ELR (cell line): Measurements from ENCODE around the gene MYH8.

Experiments used
- DNase-seq: peaks from one replicate; pipeline ENCODE4 v3.0.0-alpha.2; 2015; ENCODE audit warnings: low read depth

MYH8 gene

DNA sequence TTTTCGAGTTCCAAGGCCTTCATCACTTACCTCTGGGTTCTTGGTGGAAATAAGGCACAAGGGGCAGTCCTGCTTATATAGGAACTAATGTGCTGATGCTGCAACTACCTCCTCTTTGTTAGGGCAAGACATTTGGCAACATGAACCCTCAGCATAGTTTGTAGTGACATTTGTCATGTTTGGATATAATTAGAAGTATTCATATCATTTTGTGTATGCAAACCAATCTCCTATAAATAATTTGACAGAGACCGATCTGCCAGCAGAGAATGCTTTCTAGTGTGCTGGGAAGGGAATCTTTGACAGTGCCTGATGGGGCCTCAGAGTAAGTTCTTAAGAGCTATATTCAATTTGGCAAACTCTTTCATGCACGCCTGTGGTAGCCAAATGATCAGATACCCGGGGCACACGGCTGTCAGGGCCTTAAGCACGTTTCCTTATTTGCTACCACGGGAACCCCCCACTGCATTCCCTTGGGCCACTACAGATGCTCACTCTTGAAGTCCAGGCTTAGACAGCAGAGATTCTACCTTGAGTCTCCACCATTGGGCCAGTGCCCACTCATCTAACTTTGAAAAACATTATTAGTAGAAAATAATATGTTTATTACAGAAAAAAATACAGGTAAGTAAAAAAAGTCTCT, at the start of gene MYH8:
Gene MYH8 (minus strand): TSS at position 51 of the 643 bp plus-strand sequence. CDS start 1,723 bp downstream, outside the sequence.
- no peak for DNase-seq

DNA sequence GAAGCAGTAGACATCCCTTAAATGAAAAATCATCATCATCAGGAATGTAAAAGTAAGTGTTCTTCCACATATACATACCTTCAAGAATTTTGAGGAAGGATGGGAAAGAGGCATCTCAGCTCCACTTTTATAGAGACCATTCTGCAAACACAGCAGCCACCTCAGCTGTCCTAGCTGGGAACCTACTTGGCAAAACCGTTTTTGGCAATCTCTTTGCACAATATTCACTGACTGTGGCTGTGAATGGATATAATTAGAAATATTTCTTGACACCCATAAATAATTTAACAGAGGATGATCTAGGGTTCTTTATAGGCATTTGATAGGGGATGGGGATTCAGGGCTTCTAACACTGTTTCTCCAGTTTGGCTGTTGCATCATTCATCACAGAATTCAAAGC, 47.7 kb upstream of the MYH8 start, which contains the start of gene MYH4:
Gene MYH4 (minus strand): TSS at position 101 of the 400 bp plus-strand sequence. CDS start 2,814 bp downstream, outside the sequence.
- DNase-seq, result no peak

DNA sequence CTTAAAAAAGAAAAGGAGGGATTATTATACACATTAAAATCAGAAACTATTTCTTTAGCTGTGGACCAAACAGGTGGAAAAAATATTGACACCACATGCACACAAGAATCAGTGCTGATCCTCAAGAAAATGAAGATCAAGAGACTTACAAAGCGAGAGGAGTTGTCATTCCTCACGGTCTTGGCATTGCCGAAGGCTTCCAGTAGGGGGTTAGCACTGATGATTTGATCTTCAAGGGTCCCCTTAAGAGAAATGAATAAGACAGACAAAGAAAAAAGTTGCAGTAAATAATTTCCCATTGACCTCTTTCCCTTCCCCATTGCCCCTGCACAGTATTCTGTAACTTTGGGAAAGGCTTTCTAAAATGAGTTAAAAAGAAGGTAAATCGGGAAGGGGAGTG, 41.7 kb upstream of the MYH8 start:
- DNase-seq, result no peak

DNA sequence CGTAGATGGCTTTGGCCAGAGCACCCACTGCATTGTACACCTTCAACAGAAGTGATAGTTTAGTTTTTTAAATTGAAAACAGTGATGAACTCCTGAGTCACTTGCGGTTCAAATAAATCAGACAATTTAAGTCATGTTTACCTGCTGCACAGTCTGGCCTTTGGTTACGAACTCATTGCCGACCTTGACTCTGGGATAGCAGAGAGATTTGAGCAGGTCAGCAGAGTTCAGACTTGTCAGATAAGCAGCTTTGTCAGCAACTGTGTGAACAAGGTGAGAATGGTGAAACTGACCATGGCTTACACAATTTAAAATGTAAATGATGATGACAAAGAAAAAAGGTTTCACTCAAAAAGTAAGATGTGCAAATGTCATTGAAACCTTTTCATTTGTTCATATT, 38.3 kb upstream of the MYH8 start:
- DNase-seq, result no peak

DNA sequence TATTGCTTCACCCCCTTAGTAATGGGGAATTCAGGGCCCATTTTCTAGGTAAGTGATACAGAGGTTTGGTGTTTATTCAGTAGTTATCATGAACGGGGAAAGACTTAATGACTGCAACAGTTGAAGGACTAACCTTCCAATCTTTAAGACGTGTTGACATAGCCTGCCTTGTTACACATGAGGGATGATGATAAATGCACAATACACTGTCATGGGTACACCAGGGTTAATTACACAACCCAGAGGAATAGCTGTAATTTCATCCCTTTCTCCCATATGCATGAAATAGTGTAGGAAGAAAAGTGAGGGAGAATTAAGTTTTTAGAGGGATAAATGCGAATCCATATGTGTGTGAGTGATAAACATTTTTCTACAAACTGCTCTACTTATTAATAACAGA, 37.0 kb upstream of the MYH8 start:
- DNase-seq, result no peak

DNA sequence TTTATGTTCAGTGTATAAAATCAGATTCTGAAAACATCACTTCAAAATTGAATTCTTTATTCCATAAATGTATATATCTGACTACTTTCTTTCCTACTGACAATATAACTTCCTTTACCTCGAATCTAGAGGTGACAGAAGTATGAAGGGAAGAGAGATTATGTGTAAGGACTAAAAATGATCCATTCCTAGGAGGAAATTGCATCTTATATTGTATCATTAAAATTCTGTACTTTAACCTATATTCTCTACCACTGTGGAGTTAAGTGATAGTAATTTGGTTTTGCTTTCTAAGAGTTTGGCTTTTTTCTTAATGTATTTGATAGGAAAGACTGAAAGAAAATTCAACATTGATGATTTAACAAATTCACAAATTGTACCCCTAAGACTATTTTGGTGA, 36.2 kb upstream of the MYH8 start:
- no peak for DNase-seq

DNA sequence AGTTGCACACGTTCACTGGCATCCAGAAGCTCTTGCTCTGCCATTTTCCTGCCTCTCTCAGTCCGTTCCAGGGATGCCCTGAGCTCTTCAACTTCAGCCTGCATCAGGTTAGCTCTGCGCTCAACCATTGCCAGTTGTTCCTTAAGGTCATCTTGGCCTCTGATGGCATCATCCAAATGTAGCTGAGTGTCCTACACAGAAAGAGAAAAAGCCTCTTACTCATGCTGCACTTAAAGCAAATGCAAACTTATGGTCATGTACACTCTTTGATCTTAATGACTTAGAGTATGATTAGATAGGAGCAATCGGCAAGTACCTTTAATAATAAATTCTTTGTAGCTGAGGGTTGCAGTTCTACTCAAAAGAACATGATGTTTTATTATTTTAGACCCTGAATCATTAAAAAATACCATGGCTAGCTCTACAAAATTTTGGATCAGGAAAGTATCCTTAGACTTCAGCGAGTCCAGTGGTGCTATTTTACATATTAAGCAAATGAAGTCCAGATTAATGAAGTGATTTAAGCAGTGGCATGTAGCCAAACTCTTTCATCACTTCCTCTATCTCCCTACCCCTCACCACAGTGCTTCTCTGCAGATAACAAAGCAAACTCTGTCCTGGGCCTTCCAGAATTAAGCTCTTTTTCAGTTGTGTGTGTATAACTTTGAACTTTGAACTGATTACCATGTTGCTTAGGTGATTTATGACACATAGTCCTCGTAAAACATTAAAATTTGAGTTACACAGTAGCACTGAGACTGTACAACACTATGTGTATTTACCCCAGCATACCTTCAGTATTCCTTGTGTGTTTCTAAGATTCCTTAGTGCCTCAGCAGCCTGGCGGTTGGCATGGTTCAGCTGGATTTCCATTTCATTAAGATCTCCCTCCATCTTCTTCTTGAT, 25.5 kb upstream of the MYH8 start:
- no peak for DNase-seq

DNA sequence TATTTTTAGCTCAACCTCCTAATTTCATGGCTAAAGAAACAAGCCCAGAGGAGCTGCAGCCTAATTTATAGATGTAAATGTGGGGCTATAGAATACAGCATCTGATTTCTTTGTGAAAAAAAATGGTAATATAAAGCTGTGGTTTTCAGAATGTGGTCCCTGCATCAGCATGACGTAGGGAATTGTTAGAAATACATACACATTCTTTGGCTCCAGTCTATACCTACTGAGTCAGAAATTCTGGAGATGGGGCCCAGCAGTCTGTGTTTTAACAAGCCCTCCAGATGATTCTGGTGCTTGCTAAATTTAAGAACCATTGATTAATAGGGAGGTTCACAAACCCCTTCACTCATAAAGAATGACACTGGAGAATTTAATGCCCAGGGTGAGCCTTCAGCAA, 18.1 kb upstream of the MYH8 start:
- no peak for DNase-seq

DNA sequence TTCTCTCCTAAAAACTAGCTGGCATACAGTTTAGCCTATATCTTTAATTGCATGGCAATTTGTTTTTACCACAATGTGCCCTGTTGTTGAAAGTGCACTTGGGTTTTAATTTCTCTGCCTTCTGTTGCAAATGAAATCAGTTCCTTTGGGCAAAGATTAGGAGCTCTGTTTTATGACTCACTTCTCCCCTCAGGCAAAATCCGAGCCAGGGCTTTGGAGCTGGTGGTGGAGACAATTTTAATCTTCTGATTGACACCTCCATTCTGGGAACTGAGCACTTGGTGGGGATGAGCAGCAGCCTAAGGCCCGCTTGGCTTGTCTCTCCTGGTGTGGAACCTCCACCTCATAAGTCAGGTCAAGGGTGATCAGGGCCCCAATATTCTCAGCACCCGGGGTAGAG, 13.3 kb upstream of the MYH8 start:
- peak; percentile 24 for DNase-seq

DNA sequence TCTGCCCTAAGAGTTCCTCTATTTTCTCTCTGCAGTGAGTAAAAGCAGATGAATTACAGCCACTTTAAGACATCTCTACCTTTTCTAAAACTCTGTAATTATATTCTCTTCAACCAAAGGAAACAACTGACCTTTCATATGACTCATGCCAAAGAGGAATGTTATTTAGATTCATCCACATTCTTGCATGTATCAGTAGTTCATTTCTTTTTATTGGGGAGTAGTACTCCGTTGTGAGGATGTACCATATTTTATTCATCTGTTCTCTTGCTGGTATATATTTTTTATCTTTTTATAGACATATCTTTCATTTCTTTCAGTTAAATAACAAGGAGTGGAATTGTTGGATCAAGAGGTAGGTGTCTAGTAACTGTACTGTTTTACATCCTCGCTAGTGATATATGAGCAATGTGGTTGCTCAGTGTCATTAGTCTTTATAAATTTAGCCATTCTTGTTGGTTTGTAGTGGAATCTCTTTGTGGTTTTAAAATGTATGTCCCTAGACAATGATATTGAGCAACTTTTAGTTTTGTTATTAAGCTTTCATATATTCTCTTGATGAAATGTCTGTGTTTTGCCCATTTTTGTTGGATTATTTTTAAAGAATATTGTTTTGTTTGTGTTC, 7.8 kb upstream of the MYH8 start:
- DNase-seq, result peak; percentile 28

DNA sequence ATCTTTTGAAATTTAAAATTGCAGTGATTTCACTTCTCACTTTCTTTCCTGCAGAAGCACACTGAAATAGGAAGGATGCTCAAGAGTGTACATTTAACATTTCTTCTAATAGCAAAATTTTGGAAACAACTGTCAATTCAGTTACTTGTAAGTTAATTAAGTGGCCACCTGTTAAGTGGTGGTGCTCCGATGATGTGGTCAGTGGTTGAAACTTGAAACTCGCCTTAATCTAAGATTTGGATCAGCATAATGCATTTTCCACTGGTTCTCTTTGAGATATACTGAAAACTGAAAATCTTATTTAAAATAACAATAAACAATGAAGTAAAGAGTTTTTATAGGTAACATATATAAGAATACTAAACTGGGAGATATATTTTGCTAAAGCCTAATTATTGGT, 7.0 kb upstream of the MYH8 start:
- DNase-seq, result no peak

DNA sequence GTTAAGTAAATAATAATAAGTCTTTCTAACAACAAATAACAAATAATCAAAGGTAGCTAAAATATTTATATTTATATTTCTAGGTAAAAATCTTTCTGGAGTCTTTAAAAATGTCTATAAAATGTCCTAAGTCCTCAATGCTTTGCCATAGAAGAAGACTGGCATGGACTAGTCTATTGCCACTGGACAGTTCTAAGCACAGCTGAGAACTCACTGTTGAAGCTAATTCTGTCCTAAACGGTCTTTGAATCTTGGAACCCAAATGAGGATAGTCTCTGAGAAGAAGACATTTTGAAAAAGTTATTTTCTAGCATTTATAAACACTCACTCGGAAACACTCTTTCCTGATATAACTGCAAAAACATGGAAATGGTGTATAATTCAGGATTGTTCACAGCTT, 539 bp downstream of the MYH8 start:
- DNase-seq, result no peak

DNA sequence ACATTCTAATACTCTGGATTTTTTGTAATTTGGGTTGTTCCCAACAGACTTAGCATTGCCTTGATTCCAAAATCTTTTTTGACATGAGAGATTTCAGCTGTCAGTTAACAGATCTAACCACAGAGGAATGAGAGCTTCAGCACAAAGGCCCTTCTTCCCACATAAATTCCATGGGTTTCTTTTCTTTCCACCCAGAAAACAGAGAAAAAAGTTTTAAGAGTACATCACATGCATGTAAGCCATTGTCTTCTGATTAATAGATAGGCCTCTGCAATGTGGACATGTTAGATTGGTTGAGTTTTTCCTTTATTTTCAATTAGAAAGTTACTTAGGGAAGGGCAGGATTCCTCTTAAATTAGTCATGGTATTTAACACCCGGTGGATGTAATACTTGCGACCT, 939 bp downstream of the MYH8 start:
- no peak for DNase-seq

DNA sequence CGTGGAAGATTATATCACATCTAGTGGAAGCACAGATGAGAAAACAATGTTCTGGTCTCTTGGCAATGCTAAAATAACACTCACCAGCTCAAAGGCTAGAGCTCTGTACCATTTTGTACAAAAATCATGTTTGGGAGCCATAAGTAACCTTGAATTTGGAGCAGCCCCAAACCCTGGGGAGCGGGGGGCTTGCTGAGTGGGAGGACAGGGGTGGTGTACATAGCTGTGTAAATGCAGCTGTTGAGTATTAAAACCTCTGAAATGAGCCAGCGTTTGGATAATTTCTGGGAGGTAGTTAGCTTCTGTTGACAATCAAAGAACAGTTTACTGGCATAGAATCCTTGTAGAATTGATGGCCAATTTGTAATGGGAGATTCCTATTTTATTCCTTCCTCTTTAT, 4.3 kb downstream of the MYH8 start:
- no peak for DNase-seq

DNA sequence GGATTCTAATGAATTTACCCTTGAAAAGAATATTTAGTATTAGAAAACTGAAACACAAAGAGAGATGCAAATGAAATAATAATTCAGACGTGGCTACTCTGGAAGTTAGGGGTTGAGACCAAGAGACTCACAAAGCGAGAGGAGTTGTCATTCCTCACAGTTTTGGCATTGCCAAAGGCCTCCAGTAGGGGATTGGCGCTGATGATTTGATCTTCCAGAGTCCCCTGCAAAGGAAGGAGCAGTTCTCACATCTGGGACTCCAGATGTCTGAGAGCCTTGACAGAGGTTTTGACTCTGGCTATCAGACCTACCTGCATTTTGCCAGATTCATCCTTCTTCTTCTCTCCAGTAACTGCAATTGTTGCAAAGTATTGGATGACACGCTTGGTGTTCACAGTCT, 6.6 kb downstream of the MYH8 start:
- no peak for DNase-seq

DNA sequence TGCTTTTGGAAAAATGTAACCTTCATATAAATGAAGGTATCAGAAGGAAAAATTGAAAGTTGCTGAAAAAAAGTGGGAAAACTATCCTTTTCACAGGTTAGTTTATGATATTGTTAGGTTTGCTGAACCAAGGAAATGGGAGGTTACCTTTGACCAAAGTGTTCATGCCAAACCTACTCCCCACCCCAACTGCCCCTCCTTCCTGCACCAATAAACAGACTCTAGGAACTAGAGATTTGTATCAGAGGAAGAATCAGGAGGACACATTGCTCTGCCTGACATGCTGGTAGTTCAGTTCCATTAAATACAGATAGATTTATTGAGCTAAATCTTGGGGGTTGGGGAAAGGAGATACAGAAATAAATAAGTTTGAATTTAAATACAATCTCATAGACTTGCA, 18.2 kb downstream of the MYH8 start:
- no peak for DNase-seq

DNA sequence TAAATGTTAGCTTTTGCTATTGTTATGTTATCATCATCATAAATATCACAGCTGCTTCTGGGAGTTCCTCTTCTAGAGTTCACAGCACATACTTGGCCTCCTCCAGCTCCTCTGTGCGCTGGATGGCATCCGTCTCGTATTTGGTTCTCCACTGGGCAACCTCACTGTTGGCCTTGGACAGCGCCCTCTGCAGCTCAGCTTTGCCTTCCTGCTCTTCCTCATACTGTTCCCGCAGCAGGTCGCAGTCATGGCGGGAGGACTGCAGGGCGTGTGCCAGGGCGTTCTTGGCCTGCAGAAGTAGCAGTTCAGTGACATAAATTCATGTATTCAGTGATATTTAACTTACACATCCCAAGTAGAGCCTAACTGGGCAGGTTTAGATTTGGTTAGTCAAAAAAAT, 23.4 kb downstream of the MYH8 start:
- no peak for DNase-seq

DNA sequence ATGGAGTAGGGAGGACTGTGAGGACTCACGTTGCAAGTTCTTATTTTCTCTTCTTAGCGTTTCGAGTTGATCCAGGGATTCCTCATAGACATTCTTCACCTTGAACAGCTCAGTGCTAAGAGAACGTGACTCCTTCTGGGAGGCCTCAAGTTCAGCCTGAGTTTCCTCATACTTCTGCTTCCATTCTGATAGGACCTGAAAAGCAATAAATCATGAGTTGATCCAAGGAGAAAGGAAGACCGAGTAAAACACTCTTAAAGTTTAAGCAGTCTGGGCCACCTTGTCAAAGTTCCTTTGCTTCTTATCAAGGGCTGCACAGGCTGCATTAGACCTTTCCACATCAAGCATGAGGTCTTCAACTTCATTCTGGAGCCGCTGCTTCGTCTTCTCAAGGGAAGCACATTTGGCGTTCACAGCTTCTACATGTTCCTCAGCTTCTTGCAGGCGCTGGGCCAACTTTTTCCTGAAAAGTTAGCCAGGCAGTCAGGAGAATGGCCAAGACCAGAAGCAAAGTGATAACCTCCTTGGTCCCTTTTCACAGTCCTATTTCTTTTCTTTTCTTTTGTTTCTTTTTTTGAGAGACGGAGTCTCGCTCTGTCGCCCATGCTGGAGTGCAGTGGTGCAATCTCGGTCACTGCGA, 25.1 kb downstream of the MYH8 start:
- no peak for DNase-seq

DNA sequence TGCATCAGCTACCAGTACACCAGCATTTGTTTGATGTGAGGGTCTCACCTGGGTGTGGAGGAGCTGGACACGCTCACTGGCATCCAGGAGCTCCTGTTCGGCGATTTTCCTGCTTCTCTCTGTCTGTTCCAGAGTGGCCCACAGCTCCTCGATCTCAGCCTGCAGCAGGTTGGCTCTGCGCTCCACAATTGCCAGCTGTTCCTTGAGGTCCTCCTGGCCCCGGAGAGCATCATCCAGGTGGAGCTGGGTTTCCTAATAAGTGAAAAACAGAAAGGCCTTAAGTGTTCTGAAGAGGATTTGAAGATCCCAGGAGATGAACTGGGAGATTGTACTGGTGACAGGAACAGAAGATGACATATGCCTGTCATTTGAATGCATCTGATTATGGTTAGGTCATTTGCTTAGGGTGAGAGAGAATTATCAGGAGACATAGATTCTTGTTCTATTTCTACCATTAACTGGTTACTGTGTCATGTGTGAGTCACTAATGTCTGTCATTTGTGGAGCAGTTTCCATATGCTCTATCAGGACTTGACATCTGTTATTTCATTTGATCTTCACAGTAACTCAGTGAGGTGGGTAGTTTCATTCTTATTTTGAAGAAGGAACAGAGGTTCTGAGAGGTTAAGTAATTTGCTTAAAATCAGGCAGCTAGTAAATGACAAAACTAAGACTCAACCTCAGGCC, 27.4 kb downstream of the MYH8 start:
- DNase-seq, result no peak

DNA sequence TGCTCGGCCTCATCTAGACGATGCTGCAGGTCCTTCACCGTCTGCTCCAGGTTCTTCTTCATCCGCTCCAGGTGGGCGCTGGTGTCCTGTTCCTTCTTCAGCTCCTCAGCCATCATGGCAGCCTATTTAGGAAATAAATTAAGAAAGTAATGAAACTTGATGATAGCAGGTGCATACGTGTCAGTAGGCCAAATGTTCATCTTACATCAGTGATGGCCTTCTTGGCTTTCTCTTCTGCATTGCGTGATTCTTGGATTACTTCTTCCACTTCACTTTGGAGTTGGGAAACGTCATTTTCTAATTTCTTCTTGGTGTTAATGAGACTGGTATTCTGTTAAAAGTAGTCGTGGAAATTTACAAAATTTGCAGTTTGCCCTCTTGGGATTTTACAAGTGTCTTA, 28.9 kb downstream of the MYH8 start:
- DNase-seq, result no peak

DNA sequence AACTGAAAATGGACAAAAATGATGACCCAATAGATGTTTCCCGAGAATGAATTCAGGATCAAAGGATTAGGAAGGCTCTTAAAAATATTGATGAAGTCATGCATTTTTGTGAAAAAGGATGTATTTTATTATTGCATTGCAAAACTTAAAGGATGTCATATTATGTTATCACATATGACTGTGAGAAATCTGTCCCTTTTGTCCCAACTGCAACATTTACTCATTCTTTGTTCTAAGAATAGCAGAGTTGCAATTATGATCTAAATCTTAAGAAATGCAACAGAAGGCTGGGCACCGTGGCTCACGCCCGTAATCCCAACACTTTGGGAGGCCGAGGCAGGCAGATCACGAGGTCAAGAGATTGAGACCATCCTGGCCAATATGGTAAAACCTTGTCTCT, 35.9 kb downstream of the MYH8 start:
- no peak for DNase-seq

DNA sequence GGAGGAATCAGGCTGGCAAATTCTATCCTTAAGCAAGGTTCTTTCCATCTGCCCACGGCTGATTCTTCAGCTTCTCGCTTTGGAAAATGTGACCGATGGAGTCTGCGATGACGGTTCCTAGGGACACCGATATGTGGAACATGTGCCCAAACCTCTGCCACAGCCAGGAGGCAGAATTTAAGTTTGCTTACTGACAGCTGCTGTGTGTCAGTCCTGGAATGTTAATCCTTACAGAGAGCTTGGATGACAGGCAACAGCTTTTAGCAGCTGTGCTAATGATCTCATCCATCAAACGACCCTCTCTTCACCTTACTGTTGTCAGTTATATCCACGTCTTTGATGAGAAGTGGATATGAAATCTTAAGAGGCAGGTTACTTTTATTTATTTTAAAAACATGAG, 37.6 kb downstream of the MYH8 start:
- DNase-seq, result no peak
